Panc1 (cell line): ENCODE data around the gene PCDH10. TPM values are rescaled to one million over a fixed set of nuclear protein-coding genes. Genes with fewer than 3 reads are reported as not detected.

Experiments used
- ATAC-seq: fragments of 200-7000 bp; cut with Tn5 transposase; 2 replicates; pipeline ENCODE4 v1.9.1; 2020; ENCODE audit warnings: mild to moderate bottlenecking, moderate library complexity
- BruUV-seq: library from RNA; stranded (reverse); fragments of 400-500 nt; replicated peaks from 2 replicates; lab custom pipeline; 2021; lab: Mats Ljungman, UMichigan
- CTCF ChIA-PET: fragments of 300-600 bp; sonication (Branson Sonifier 250); formaldehyde crosslinking; loops from one replicate; lab custom pipeline; 2022; ENCODE audit warnings: antibody characterized with exemption; lab: Charles Lee
- POLR2A ChIA-PET: fragments of 300-600 bp; sonication (Branson Sonifier 250); formaldehyde crosslinking; loops from one replicate; lab custom pipeline; 2022; ENCODE audit warnings: antibody characterized with exemption; lab: Charles Lee
- DNase-seq: peaks from one replicate; pipeline ENCODE4 v3.0.0-alpha.2; 2010; ENCODE audit warnings: low read depth, low spot score
- H3K27ac ChIP-seq: 2 replicates; pipeline ENCODE4 v1.5.1; 2011; ENCODE audit warnings: mild to moderate bottlenecking, low read length, inconsistent platforms
- H3K27me3 ChIP-seq: fragments of 200-500 bp; sonication (Bioruptor generic); 2 replicates; pipeline ENCODE4 v1.6.0; 2014; ENCODE audit warnings: low read length, inconsistent platforms; ENCODE audit not compliant: control insufficient read depth, insufficient read depth
- H3K36me3 ChIP-seq: fragments of 200-500 bp; sonication (Bioruptor generic); 2 replicates; pipeline ENCODE4 v1.5.1; 2014; ENCODE audit warnings: inconsistent platforms, mild to moderate bottlenecking, low read length, moderate library complexity; ENCODE audit not compliant: control insufficient read depth, insufficient read depth
- H3K4me1 ChIP-seq: 2 replicates; pipeline ENCODE4 v1.5.1; 2011; ENCODE audit warnings: inconsistent platforms, mild to moderate bottlenecking, low read length, moderate library complexity; ENCODE audit not compliant: control insufficient read depth, insufficient read depth
- H3K4me3 ChIP-seq, 2 experiments: 2 replicates each; pipeline ENCODE4 v1.5.1; 2011 to 2012; ENCODE audit warnings: low read depth in 2 of 2, low read length in 2 of 2, mild to moderate bottlenecking in 2 of 2, inconsistent platforms in 1 of 2, moderate library complexity in 1 of 2
- H3K9me3 ChIP-seq: fragments of 200-500 bp; sonication (Bioruptor generic); 2 replicates; pipeline ENCODE4 v1.5.1; 2014; ENCODE audit warnings: low read depth, mild to moderate bottlenecking, inconsistent platforms, low read length, moderate library complexity; ENCODE audit not compliant: control insufficient read depth, insufficient read depth
- CTCF ChIP-seq: fragments of 450-650 bp; IDR thresholded peaks from 2 replicates; pipeline ENCODE4 v1.5.1; 2017; ENCODE audit warnings: mild to moderate bottlenecking
- POLR2AphosphoS5 ChIP-seq: IDR thresholded peaks from 2 replicates; pipeline ENCODE4 v1.6.1; 2012; ENCODE audit warnings: mild to moderate bottlenecking, low read depth, low read length, moderate library complexity
- REST ChIP-seq, 2 experiments: IDR thresholded peaks; 2 replicates each; pipeline ENCODE4 v1.6.1; 2011 to 2012; ENCODE audit warnings: low read depth in 2 of 2, control low read depth in 1 of 2, low read length in 1 of 2, mild to moderate bottlenecking in 1 of 2, moderate library complexity in 1 of 2; ENCODE audit not compliant: insufficient read depth in 1 of 2
- SIN3A ChIP-seq: IDR thresholded peaks from 2 replicates; pipeline ENCODE4 v1.6.1; 2012; ENCODE audit warnings: low read depth, mild to moderate bottlenecking, low read length, moderate library complexity, borderline replicate concordance; ENCODE audit not compliant: insufficient read depth
- TCF7L2 ChIP-seq: IDR thresholded peaks from 2 replicates; pipeline ENCODE4 v1.6.1; 2011; ENCODE audit warnings: mild to moderate bottlenecking, low read depth, low read length, inconsistent platforms
- in situ Hi-C: cut with HindIII; loops from 2 replicates; pipeline ENCODE4 v1.10.0; 2016; ENCODE audit warnings: low sequenced_read_pairs, low pct_unique_long_range_greater_than_20kb
- intact Hi-C: fragments of 100-400 bp; cut with micrococcal nuclease; formaldehyde crosslinking; loops from one replicate; pipeline ENCODE4 v1.10.0; 2022; ENCODE audit not compliant: unreplicated experiment
- total RNA-seq: library from RNA; stranded (reverse); gene quantifications from one replicate; pipeline ENCODE4 v1.2.1, GENCODE V29; 2021; ENCODE audit not compliant: unreplicated experiment

The PCDH10 gene
- total RNA-seq, 1 experiment from 2014 or later: not detected

- POLR2A ChIA-PET: no interaction called here
- no peaks in the 10 kb centered on the region for H3K36me3 ChIP-seq
- in situ Hi-C loops: no loop called here
- no peak for DNase-seq
- no peaks in the 10 kb centered on the region for H3K4me1 ChIP-seq
- no TSS peak for BruUV-seq
- TF ChIP-seq SIN3A (no peak), REST (IDR thresholded peaks at IDR 0.05; ENCODE audit: insufficient read depth in 1 of 2, low read depth in 2 of 2, low read length in 1 of 2) (no peak), CTCF (no peak), POLR2AphosphoS5 (no peak), TCF7L2 (no peak)
- CTCF ChIA-PET: no interaction called here
- H3K4me3 ChIP-seq: no peak overlapping the region
- intact Hi-C loops: no loop called here
- H3K27ac ChIP-seq: no peak overlapping the region
- H3K27me3 ChIP-seq: no peaks in the 10 kb centered on the region
- no peak for ATAC-seq
- no peaks in the 10 kb centered on the region for H3K9me3 ChIP-seq
Measured at GRCh38 chr4:133152831-133153481, 3.9 kb downstream of the PCDH10 start.

GRCh38 chr4:133154725-133155124, 5.6 kb downstream of the PCDH10 start:
- POLR2A ChIA-PET: no interaction called here
- BruUV-seq: no TSS peak
- CTCF ChIA-PET: no interaction called here
- in situ Hi-C loops: no loop called here
- TF ChIP-seq POLR2AphosphoS5 (no peak), CTCF (peak; percentile 56)
- H3K36me3 ChIP-seq: no peaks in the 10 kb centered on the region
- H3K27me3 ChIP-seq: no peaks in the 10 kb centered on the region
- ATAC-seq (no peak), DNase-seq (peak; percentile 15)
- H3K4me1 ChIP-seq: no peaks in the 10 kb centered on the region
- H3K9me3 ChIP-seq: no peaks in the 10 kb centered on the region
- no peak overlapping the region for H3K27ac ChIP-seq
- intact Hi-C loops: no loop called here
- H3K4me3 ChIP-seq: no peak overlapping the region
